ENCODE measurements around the gene SFPQ.
"Not testable (repeated sequence)": the region's sequence is repeated elsewhere in the genome, so short reads cannot be mapped to it uniquely, and the experiment has no call there.

The SFPQ gene

GRCh38 chr1:35137590-35137989, 55.4 kb downstream of the SFPQ start:
- not testable (repeated sequence) for DNase-seq (ENCODE audit: low spot score)

GRCh38 chr1:35136780-35137179, 56.2 kb downstream of the SFPQ start:
- DNase-seq (ENCODE audit: low spot score) = no peak

Data from HuH-7 (cell line).